A549 treated with Hydrocortisone at 1 μM for 4 hours (cell line): Measurements from ENCODE around the gene DNAJC8. TPM values are rescaled to one million over a fixed set of nuclear protein-coding genes. Genes with fewer than 3 reads are reported as not detected.

Experiments used
- total RNA-seq: library from RNA; stranded (reverse); fragments of 200-300 nt; extraction: Qiagen RNA extraction; gene quantifications from 5 replicates; pipeline ENCODE4 v1.2.3, GENCODE V29; 2022

Gene DNAJC8, protein sequence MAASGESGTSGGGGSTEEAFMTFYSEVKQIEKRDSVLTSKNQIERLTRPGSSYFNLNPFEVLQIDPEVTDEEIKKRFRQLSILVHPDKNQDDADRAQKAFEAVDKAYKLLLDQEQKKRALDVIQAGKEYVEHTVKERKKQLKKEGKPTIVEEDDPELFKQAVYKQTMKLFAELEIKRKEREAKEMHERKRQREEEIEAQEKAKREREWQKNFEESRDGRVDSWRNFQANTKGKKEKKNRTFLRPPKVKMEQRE
- 68.2 to 72.7 TPM (median 70.9 TPM) in 5 replicates for total RNA-seq

DNA sequence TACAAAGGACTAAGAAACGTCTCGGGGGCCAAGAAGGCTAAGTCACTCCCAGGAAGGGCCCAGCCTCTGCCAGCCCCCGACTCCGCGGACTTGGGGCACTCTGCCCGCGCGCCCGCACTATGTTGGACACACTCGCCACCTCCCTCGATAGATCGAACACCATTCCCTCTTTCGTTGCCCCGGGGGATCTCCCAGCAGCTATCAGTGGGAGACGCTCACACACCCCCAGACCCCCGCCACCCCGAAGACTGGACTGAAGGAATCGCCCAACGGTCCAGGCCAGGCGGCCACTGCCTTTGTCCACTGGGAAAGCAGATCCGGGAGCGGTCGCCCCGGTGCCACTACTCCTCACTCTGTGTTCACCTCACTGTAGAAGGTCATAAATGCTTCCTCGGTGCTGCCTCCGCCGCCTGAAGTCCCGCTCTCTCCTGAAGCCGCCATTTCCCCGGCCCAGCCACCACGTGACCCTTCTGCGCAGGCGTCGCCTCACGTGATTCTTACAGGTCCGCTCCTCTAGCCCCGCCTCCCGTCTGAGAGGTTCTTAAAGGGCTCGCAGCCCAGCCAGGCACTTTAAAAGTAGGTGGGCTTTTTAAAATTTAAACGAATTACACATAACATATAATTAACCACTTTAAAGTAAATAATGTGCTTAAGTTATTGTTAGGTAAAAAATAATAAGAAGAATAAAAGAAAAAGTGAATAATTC lies at the start of gene DNAJC8:
TSS of gene DNAJC8 (minus strand) at position 472 of the 706 bp plus-strand sequence. CDS start at position 441, 31 bp downstream.

GRCh38 chr1:28259252-28259933 lies 26.6 kb upstream of the DNAJC8 start, which contains the start of gene SESN2:
Gene SESN2 (plus strand): TSS chr1:28259518. CDS start chr1:28259848, 330 bp downstream.

GRCh38 chr1:28235755-28236655 lies 3.2 kb upstream of the DNAJC8 start, which contains the start of gene ATP5IF1:
Gene ATP5IF1 (plus strand): TSS chr1:28236124. CDS start chr1:28236184, 60 bp downstream.

DNA sequence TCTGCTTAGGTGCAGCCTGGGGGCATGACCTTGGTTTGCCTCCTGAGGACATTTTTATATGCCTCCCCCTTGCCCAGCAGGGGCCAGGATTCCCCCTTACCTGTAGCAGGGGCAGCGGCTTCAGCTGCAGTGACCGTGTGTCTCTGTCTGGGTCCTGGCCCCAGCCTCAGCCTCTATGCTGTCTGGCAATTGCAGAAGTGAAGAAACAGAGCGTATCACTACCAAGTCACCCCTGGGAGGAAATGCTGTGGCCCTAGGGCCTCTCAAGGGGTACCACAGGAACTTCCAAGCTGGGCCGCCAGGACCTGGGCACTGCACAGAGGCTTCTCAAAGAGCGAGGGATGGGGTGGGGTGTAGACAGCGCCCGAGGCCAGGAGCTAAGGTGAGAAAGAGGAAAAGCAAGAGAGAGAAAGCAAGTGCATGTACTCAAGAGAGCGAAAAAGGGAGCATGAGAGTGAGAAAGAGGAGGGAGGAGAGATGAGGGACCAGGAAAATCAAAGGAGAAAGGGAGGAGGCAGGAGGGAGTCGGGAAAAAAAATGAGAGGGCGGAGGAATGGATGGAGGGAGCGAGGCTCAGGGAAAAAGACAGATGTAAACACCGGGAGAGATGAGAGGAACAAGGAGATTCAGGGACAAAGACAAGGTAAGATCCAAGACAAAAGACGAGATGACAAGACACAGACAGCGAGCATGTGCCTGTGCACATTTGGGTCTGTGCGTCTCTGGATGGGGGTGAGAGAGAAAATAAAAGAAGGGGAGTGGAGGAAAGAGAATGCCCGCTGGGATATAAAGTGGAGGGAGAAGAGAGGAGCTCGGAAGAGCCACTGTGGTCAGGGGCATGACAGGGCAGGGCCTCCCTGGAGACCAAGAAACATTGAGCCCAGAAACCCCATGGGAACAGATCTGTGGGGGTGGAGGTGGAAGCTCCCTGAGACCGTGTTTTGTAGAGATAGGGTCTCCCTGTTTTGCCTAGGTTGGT lies 56.0 kb downstream of the DNAJC8 start, which contains the start of gene PTAFR:
TSS of gene PTAFR (minus strand) at position 199 of the 979 bp plus-strand sequence. CDS start 25,669 bp downstream, outside the sequence.

Other genes starting within 250 kb of the DNAJC8 start
- gene EYA3, start 144.4 kb downstream of the DNAJC8 start, total RNA-seq = 4.3 to 6.7 TPM (median 5.6 TPM) in 5 replicates
- gene PTAFR, start 56.3 kb downstream of the DNAJC8 start, total RNA-seq = 0.10 to 0.22 TPM (median 0.16 TPM) in 5 replicates
- 148 to 174 TPM (median 161 TPM) in 5 replicates for gene ATP5IF1, start 3.1 kb upstream of the DNAJC8 start, total RNA-seq
- 6.5 to 10.4 TPM (median 8.2 TPM) in 5 replicates for gene SESN2, start 26.5 kb upstream of the DNAJC8 start, total RNA-seq
- 15.8 to 17.9 TPM (median 17.0 TPM) in 5 replicates for gene MED18, start 96.0 kb upstream of the DNAJC8 start, total RNA-seq
- 19.7 to 28.9 TPM (median 22.6 TPM) in 5 replicates for gene PHACTR4, start 136.7 kb upstream of the DNAJC8 start, total RNA-seq